ENCODE measurements around the gene RAD51B. TPM values are rescaled to one million over a fixed set of nuclear protein-coding genes. Genes with fewer than 3 reads are reported as not detected.

Gene RAD51B
- total RNA-seq, 6 experiments from 2014 or later = 2.7 to 5.8 (median 4.3) TPM

DNA sequence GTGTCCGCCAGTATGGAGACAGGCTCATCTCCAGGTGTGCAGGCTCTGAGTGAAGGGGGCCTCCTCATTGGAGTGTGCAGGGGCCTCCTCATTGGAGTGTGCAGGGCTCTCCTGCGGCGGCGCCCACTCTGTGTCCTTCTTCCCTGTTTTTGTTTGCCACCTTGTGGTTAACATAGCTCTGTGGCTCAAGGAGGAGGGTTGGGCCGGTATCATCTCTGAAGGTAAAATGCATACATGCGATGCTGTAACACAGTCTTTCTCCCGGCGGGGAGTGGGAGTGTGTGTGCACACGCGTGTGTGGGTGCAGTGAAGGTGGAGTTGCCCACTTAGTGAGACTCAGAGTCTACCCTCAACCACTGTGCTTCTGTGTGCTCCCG is 543.9 kb downstream of the RAD51B start:
- ATAC-seq (peak; percentile 9 to 36 (median 29)), DNase-seq (no peak)
- no peaks in the 10 kb centered on the region for H3K36me3 ChIP-seq
- H3K27ac ChIP-seq = no peak overlapping the region
- H3K4me1 ChIP-seq = peaks cover 0 to 3% (median 0%) of the 10 kb centered on the region in 4 donors
- H3K4me3 ChIP-seq = no peak overlapping the region
- TF ChIP-seq, protein P1, sequence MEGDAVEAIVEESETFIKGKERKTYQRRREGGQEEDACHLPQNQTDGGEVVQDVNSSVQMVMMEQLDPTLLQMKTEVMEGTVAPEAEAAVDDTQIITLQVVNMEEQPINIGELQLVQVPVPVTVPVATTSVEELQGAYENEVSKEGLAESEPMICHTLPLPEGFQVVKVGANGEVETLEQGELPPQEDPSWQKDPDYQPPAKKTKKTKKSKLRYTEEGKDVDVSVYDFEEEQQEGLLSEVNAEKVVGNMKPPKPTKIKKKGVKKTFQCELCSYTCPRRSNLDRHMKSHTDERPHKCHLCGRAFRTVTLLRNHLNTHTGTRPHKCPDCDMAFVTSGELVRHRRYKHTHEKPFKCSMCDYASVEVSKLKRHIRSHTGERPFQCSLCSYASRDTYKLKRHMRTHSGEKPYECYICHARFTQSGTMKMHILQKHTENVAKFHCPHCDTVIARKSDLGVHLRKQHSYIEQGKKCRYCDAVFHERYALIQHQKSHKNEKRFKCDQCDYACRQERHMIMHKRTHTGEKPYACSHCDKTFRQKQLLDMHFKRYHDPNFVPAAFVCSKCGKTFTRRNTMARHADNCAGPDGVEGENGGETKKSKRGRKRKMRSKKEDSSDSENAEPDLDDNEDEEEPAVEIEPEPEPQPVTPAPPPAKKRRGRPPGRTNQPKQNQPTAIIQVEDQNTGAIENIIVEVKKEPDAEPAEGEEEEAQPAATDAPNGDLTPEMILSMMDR (IDR thresholded peaks at IDR 0.05) = no peak
- TF ChIP-seq POLR2A (IDR thresholded peaks at IDR 0.05) = no peak
- H3K27me3 ChIP-seq = no peaks in the 10 kb centered on the region
- intact Hi-C loops (cut with DNase I) = no loop called here
- WGBS (ENCODE audit: insufficient coverage, low coverage, low lambda C conversion rate, missing lambda C conversion rate) = 81% methylated on average over 5 of the region's 11 CpGs
- no peaks in the 10 kb centered on the region for H3K9me3 ChIP-seq

DNA sequence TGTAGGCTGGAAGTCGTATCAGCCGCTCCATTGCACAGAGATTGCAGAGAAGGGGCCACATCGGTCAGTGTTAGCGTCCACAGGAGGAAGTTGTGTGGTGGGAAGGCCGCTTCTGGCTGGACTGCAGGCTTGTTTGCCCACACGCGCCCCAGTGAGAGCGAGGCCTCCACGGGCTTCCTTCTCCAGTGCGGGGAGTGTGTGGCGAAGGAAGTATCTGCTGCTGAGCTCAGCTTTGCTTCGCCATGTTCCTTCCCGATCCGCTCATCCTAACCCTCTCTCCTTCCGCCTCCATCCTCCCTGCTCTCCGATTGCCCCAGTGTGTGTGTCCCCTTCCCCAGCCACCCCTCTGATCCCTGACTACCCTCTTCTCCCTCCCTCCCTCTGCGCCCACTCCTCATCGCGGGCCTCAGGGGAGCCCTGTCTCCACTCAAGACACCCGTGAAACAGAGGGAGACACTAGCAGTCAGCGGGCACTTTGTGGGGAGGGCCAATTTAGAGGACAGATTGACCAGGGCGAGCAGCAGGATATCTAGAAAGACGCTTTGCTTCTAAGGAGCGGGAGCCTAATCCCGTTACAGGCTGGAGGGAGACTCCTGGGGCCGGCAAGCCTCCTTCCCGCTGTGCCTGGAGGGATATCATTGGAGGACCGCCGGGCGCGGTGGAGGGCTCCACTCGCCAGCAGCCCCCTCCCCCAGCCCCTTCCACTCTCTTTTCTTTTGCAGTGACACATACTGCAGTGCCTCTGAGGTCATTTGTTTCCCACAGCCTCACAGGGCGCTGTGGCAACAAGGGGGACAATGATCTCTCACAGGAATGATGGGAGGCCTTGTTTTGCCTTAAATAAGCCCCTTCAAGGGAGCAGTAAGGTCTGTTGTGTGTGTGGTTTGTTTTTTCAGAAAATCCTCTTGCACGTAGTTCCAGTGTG is 544.5 kb downstream of the RAD51B start:
- no peaks in the 10 kb centered on the region for H3K9me3 ChIP-seq
- intact Hi-C loops (cut with DNase I) = no loop called here
- ATAC-seq (peak; percentile 67 to 78 (median 70)), DNase-seq (peak; percentile 57 to 72 (median 58))
- 76% methylated on average over 13 of the region's 34 CpGs for WGBS (ENCODE audit: insufficient coverage, low coverage, low lambda C conversion rate, missing lambda C conversion rate)
- TF ChIP-seq POLR2A (IDR thresholded peaks at IDR 0.05) = no peak
- TF ChIP-seq, protein P1 (IDR thresholded peaks at IDR 0.05) = no peak
- peak overlapping the region in 2 of 3 donors; percentile 28 to 48 for H3K27ac ChIP-seq
- no peaks in the 10 kb centered on the region for H3K27me3 ChIP-seq
- no peak overlapping the region for H3K4me3 ChIP-seq
- H3K4me1 ChIP-seq = peaks cover 0 to 3% (median 0%) of the 10 kb centered on the region in 4 donors
- no peaks in the 10 kb centered on the region for H3K36me3 ChIP-seq

DNA sequence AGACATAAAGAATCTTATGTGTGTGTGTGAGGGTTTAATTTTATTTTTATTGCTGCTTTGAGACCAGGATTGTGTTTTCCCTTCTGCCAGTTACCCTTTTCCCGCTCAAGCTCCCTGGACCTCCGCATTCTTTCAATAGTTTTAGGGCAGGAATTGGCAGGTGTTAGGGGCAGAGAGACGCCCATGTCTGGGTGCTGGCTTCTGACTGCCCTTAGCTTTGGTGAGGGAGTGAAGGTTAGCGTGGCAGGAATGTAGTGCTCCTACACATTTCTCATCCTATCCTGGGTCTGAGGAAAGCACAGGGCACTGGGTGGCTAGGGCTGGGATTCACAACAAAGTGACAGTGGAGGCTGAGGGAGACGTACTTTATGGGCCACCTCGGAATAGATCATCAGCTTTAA is 545.2 kb downstream of the RAD51B start:
- WGBS (ENCODE audit: insufficient coverage, low coverage, low lambda C conversion rate, missing lambda C conversion rate) = 76% methylated on average over 2 of the region's 6 CpGs
- ATAC-seq (peak in 1 of 4 donors; percentile 6), DNase-seq (no peak)
- H3K36me3 ChIP-seq = no peaks in the 10 kb centered on the region
- H3K4me1 ChIP-seq = peaks cover 0 to 3% (median under 1%) of the 10 kb centered on the region in 4 donors
- H3K27ac ChIP-seq = peak overlapping the region in 2 of 3 donors; percentile 28 to 48
- intact Hi-C loops (cut with DNase I) = no loop called here
- no peak overlapping the region for H3K4me3 ChIP-seq
- TF ChIP-seq, protein P1 (IDR thresholded peaks at IDR 0.05) = no peak
- no peak for TF ChIP-seq POLR2A (IDR thresholded peaks at IDR 0.05)
- H3K9me3 ChIP-seq = no peaks in the 10 kb centered on the region
- H3K27me3 ChIP-seq = no peaks in the 10 kb centered on the region

DNA sequence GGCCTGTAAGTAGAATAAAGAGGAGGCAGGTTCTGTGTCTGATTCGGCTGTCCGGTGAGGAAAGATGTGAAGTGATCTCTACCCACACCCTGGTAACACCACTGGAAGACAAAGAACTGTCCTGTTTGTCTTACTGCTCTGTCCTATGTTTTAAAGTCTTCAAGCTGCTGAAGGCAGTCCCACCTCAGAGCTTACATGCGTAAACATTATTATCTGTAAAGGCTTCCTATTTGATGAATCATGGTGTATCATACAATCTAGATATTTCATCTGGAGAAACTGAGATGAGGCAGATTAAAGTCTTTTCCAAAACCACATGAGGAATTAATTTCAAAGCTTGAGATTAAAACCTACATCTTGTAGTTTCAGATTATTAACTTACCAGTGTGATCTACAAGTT is 545.6 kb downstream of the RAD51B start:
- H3K36me3 ChIP-seq = no peaks in the 10 kb centered on the region
- no peaks in the 10 kb centered on the region for H3K9me3 ChIP-seq
- H3K27ac ChIP-seq = peak overlapping the region in 1 of 3 donors; percentile 28
- H3K27me3 ChIP-seq = no peaks in the 10 kb centered on the region
- TF ChIP-seq POLR2A (IDR thresholded peaks at IDR 0.05) = no peak
- TF ChIP-seq, protein P1 (IDR thresholded peaks at IDR 0.05) = no peak
- H3K4me3 ChIP-seq = no peak overlapping the region
- peaks cover 0 to 5% (median 1%) of the 10 kb centered on the region in 4 donors for H3K4me1 ChIP-seq
- DNase-seq (no peak), ATAC-seq (no peak)
- 90% methylated on average over 2 of the region's 3 CpGs for WGBS (ENCODE audit: insufficient coverage, low coverage, low lambda C conversion rate, missing lambda C conversion rate)
- intact Hi-C loops (cut with DNase I) = no loop called here
